PC-9 (cell line): Measurements from ENCODE around the gene CNTNAP2. TPM values are rescaled to one million over a fixed set of nuclear protein-coding genes. Genes with fewer than 3 reads are reported as not detected.

ENCODE experiments used
- BruUV-seq: library from RNA; stranded (reverse); fragments of 400-500 nt; replicated peaks from 2 replicates; lab custom pipeline; 2021; lab: Mats Ljungman, UMichigan
- CTCF ChIA-PET: fragments of 300-600 bp; sonication (Branson Sonifier 250); formaldehyde crosslinking; loops from one replicate; lab custom pipeline; 2022; ENCODE audit warnings: antibody characterized with exemption; lab: Charles Lee
- POLR2A ChIA-PET: fragments of 300-600 bp; sonication (Branson Sonifier 250); formaldehyde crosslinking; loops from one replicate; lab custom pipeline; 2022; ENCODE audit warnings: antibody characterized with exemption; ENCODE audit not compliant: unreplicated experiment; lab: Charles Lee
- DNase-seq, 2 experiments: peaks; one replicate each; pipeline versions ENCODE4 v3.0.0 to v3.0.0-alpha.2; 2015 to 2022; ENCODE audit warnings: mixed read lengths in 1 of 2
- H2AFZ ChIP-seq: fragments of 200-600 bp; sonication (generic); 2 replicates; pipeline ENCODE4 v1.8.1; 2017; ENCODE audit warnings: antibody characterized with exemption
- H3F3A ChIP-seq: fragments of 200-600 bp; sonication (generic); 2 replicates; pipeline ENCODE4 v1.8.1; 2017; ENCODE audit warnings: antibody characterized with exemption, mild to moderate bottlenecking, low read depth; ENCODE audit not compliant: insufficient read depth
- H3K27ac ChIP-seq: fragments of 200-600 bp; sonication (generic); 2 replicates; pipeline ENCODE4 v1.6.1; 2016; ENCODE audit warnings: mixed run types
- H3K27me3 ChIP-seq: fragments of 200-600 bp; sonication (generic); 2 replicates; pipeline ENCODE4 v1.6.1; 2016; ENCODE audit warnings: low read depth, mixed run types; ENCODE audit not compliant: insufficient read depth
- H3K36me3 ChIP-seq: fragments of 200-600 bp; sonication (generic); 2 replicates; pipeline ENCODE4 v1.6.1; 2016; ENCODE audit warnings: low read depth, mixed run types
- H3K4me1 ChIP-seq: fragments of 200-600 bp; sonication (generic); replicated peaks from 2 replicates; pipeline ENCODE4 v1.6.1; 2016; ENCODE audit warnings: mixed run types; ENCODE audit not compliant: insufficient read depth
- H3K4me2 ChIP-seq: fragments of 200-600 bp; sonication (generic); 2 replicates; pipeline ENCODE4 v1.6.1; 2017; ENCODE audit warnings: mixed run types
- H3K4me3 ChIP-seq: fragments of 200-600 bp; sonication (generic); 2 replicates; pipeline ENCODE4 v1.6.1; 2016; ENCODE audit warnings: mixed run types
- H3K79me2 ChIP-seq: fragments of 200-600 bp; sonication (generic); 2 replicates; pipeline ENCODE4 v1.6.1; 2017; ENCODE audit warnings: low read depth, mixed run types
- H3K9me2 ChIP-seq: fragments of 200-600 bp; sonication (generic); 2 replicates; pipeline ENCODE4 v1.8.1; 2017; ENCODE audit warnings: mild to moderate bottlenecking; ENCODE audit not compliant: insufficient read depth
- H3K9me3 ChIP-seq: fragments of 200-600 bp; sonication (generic); 2 replicates; pipeline ENCODE4 v1.8.1; 2016; ENCODE audit warnings: low read depth; ENCODE audit not compliant: insufficient read depth
- H4K20me1 ChIP-seq: fragments of 200-600 bp; sonication (generic); 2 replicates; pipeline ENCODE4 v1.8.1; 2017; ENCODE audit not compliant: insufficient read depth
- EZH2 ChIP-seq: fragments of 200-600 bp; sonication (generic); IDR thresholded peaks from 2 replicates; pipeline ENCODE4 v1.8.0; 2017; ENCODE audit warnings: antibody characterized with exemption, low read depth
- intact Hi-C: fragments of 100-400 bp; cut with micrococcal nuclease; formaldehyde crosslinking; loops from one replicate; pipeline ENCODE4 v1.10.0; 2022; ENCODE audit not compliant: unreplicated experiment
- total RNA-seq: library from RNA; stranded (reverse); gene quantifications from 2 replicates; pipeline ENCODE4 v1.2.3, GENCODE V29; 2021
- TF ChIP-seq, protein P1 (sequence below): fragments of 200-600 bp; sonication (generic); conservative IDR thresholded peaks from 2 replicates; pipeline ENCODE4 v1.6.1; 2017; ENCODE audit warnings: mixed run types, antibody characterized with exemption, mild to moderate bottlenecking, moderate library complexity

The CNTNAP2 gene
- total RNA-seq, 1 experiment from 2014 or later = not detected

DNA sequence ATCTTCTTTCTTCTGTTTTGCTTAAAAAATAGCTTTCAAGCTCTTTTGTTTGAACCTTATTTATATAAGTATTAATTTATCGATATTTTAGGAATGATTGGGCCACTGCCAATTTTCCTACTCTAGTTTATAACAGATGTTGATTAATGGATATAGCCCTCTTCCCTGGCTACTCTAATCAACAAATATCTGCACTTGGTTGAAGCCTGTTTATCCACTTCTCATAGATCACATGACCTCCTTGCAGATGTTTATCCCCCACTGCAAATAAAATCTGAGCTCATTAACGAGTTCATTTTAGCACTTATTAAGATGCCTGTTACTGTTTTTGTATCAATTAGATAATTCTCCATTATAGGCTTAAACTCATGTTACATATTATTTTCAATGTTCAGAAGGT is 715.3 kb downstream of the CNTNAP2 start:
- no peaks in the 10 kb centered on the region for H3K79me2 ChIP-seq
- H2AFZ ChIP-seq = no peak overlapping the region
- H3K9me2 ChIP-seq = no peaks in the 10 kb centered on the region
- no peaks in the 10 kb centered on the region for H3K36me3 ChIP-seq
- intact Hi-C loops = no loop called here
- H3K9me3 ChIP-seq = no peaks in the 10 kb centered on the region
- no peak overlapping the region for H3K4me3 ChIP-seq
- ChIA-PET POLR2A (no interaction called here), CTCF (no interaction called here)
- TF ChIP-seq, protein P1, sequence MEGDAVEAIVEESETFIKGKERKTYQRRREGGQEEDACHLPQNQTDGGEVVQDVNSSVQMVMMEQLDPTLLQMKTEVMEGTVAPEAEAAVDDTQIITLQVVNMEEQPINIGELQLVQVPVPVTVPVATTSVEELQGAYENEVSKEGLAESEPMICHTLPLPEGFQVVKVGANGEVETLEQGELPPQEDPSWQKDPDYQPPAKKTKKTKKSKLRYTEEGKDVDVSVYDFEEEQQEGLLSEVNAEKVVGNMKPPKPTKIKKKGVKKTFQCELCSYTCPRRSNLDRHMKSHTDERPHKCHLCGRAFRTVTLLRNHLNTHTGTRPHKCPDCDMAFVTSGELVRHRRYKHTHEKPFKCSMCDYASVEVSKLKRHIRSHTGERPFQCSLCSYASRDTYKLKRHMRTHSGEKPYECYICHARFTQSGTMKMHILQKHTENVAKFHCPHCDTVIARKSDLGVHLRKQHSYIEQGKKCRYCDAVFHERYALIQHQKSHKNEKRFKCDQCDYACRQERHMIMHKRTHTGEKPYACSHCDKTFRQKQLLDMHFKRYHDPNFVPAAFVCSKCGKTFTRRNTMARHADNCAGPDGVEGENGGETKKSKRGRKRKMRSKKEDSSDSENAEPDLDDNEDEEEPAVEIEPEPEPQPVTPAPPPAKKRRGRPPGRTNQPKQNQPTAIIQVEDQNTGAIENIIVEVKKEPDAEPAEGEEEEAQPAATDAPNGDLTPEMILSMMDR = no peak
- TF ChIP-seq EZH2 = no peak
- H3K27me3 ChIP-seq = no peaks in the 10 kb centered on the region
- no peaks in the 10 kb centered on the region for H3K4me1 ChIP-seq
- H3K4me2 ChIP-seq = no peak overlapping the region
- 0 out of 2 replicates have a peak, but pooled peaks cover 4% of the 10 kb centered on the region for H4K20me1 ChIP-seq
- no peak overlapping the region for H3K27ac ChIP-seq
- no peaks in the 10 kb centered on the region for H3F3A ChIP-seq
- no peak for DNase-seq
- no TSS peak for BruUV-seq

DNA sequence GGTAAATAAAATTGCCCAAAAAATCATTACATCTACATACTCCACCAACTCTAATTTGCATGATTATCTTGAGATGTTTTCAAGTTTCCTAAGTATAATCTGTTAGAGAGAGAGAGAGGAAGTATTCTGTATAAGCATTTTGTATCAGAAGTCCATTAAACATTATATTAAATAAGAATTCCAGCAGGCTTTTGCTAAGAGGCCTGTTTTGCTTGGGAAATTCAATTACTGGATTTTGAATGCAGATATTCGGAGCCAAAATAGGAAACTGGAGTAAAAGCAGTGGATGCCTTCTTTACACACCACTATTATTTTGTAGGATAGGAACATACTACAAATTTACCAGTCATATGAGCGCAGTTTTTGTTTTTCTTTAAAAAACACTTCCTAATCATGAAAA is 727.8 kb downstream of the CNTNAP2 start:
- Histone ChIP-seq H3K27ac (no peak overlapping the region), H3K4me2 (no peak overlapping the region), H3K9me3 (no peaks in the 10 kb centered on the region), H3K4me3 (no peak overlapping the region), H3K27me3 (no peaks in the 10 kb centered on the region), H3K79me2 (no peaks in the 10 kb centered on the region), H3K9me2 (no peaks in the 10 kb centered on the region), H3K36me3 (no peaks in the 10 kb centered on the region), H2AFZ (no peak overlapping the region), H3F3A (no peaks in the 10 kb centered on the region), H4K20me1 (no peaks in the 10 kb centered on the region), H3K4me1 (no peaks in the 10 kb centered on the region)
- no TSS peak for BruUV-seq
- no peak for DNase-seq
- ChIA-PET CTCF (no interaction called here), POLR2A (no interaction called here)
- intact Hi-C loops = no loop called here
- TF ChIP-seq, protein P1 = no peak
- TF ChIP-seq EZH2 = no peak

DNA sequence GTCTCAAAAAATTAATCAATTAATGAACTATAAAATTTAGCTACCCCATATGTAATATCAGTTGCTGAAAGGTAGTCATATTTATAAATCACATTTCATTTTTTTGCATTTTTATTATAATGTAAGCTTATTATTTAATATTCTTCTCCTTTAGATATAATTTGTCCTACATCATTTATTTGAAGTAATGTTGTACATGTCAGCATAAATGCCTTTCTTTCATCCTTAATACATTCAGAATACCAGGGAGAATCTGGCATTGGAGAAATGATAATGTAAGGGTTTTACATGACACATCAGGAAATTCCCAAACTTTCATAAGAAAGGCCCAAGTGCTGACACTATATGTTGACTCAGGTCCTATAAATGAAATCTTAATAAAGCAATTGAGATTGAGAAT is 742.1 kb downstream of the CNTNAP2 start:
- TF ChIP-seq, protein P1 = no peak
- TF ChIP-seq EZH2 = no peak
- Histone ChIP-seq H3K36me3 (no peaks in the 10 kb centered on the region), H3K9me2 (no peaks in the 10 kb centered on the region), H3K4me3 (no peak overlapping the region), H3F3A (no peaks in the 10 kb centered on the region), H3K4me1 (no peaks in the 10 kb centered on the region), H3K9me3 (no peaks in the 10 kb centered on the region), H3K27ac (no peak overlapping the region), H3K79me2 (no peaks in the 10 kb centered on the region), H2AFZ (no peak overlapping the region), H4K20me1 (no peaks in the 10 kb centered on the region), H3K27me3 (no peaks in the 10 kb centered on the region), H3K4me2 (no peak overlapping the region)
- DNase-seq = no peak
- POLR2A ChIA-PET = no interaction called here
- BruUV-seq = no TSS peak
- CTCF ChIA-PET = no interaction called here
- intact Hi-C loops = no loop called here
